Loucy (cell line): ENCODE results near the gene RIMBP2.

Source experiments
- EZH2phosphoT487 ChIP-seq: fragments of 200-600 bp; IDR thresholded peaks from 2 replicates; pipeline ENCODE4 v1.6.1; 2018; ENCODE audit warnings: antibody characterized with exemption, mild to moderate bottlenecking, moderate library complexity, borderline replicate concordance
- TF ChIP-seq, protein P1 (sequence below): fragments of 200-600 bp; sonication (generic); conservative IDR thresholded peaks from 2 replicates; pipeline ENCODE4 v1.5.1; 2014; ENCODE audit warnings: mild to moderate bottlenecking, antibody characterized with exemption, low read length

DNA sequence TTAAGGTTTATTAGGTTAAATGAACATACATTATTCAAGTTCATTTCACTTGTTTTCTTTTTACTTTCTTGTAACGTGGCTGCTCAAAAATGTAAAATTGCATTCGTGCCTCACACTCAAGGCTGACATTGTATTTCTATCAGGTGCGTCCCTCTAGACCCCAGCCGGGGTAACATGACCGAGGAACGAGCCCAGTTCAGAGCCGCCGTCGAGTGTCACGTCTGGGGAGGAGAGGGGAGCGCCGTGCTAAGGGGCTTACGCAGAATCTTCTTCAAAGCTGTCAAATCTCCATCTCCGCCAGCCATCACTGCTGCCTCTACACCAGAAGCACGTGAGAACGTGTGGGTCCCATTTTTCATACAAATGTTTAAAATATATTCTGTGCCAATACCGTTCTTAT lies 170.6 kb downstream of the RIMBP2 start:
- TF ChIP-seq, protein P1, sequence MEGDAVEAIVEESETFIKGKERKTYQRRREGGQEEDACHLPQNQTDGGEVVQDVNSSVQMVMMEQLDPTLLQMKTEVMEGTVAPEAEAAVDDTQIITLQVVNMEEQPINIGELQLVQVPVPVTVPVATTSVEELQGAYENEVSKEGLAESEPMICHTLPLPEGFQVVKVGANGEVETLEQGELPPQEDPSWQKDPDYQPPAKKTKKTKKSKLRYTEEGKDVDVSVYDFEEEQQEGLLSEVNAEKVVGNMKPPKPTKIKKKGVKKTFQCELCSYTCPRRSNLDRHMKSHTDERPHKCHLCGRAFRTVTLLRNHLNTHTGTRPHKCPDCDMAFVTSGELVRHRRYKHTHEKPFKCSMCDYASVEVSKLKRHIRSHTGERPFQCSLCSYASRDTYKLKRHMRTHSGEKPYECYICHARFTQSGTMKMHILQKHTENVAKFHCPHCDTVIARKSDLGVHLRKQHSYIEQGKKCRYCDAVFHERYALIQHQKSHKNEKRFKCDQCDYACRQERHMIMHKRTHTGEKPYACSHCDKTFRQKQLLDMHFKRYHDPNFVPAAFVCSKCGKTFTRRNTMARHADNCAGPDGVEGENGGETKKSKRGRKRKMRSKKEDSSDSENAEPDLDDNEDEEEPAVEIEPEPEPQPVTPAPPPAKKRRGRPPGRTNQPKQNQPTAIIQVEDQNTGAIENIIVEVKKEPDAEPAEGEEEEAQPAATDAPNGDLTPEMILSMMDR, result no peak
- no peak for TF ChIP-seq EZH2phosphoT487
